DND-41 (cell line): ENCODE measurements around the gene CCR9.

Experiments used
- ATAC-seq: fragments of 200-7000 bp; cut with Tn5 transposase; 3 replicates; pipeline ENCODE4 v1.9.1; 2021; ENCODE audit warnings: low read depth; ENCODE audit not compliant: insufficient read depth
- DNase-seq: peaks from one replicate; pipeline ENCODE4 v3.0.0-alpha.2; 2020
- H2AFZ ChIP-seq: 2 replicates; pipeline ENCODE4 v1.6.0; 2012; ENCODE audit warnings: low read depth, low read length
- H3K27ac ChIP-seq: 2 replicates; pipeline ENCODE4 v1.5.1; 2012; ENCODE audit warnings: low read length, inconsistent platforms
- H3K27me3 ChIP-seq: fragments of 200-600 bp; sonication (generic); 2 replicates; pipeline ENCODE4 v1.6.0; 2012; ENCODE audit warnings: low read length, mild to moderate bottlenecking, inconsistent platforms; ENCODE audit not compliant: insufficient read depth, poor library complexity
- H3K36me3 ChIP-seq: 2 replicates; pipeline ENCODE4 v1.5.1; 2012; ENCODE audit warnings: low read length, inconsistent platforms; ENCODE audit not compliant: insufficient read depth
- H3K4me1 ChIP-seq: 2 replicates; pipeline ENCODE4 v1.5.1; 2012; ENCODE audit warnings: mild to moderate bottlenecking, low read length; ENCODE audit not compliant: insufficient read depth
- H3K4me2 ChIP-seq: 2 replicates; pipeline ENCODE4 v1.6.0; 2012; ENCODE audit warnings: mild to moderate bottlenecking, moderate library complexity, low read length, inconsistent platforms; ENCODE audit not compliant: insufficient read depth
- H3K4me3 ChIP-seq, 2 experiments: fragments of 200-600 bp in 1 of 2; shearing (Covaris generic) in 1 of 2; 2 replicates each; pipeline ENCODE4 v1.5.1; 2012 to 2016; ENCODE audit warnings: inconsistent platforms in 2 of 2, low read length in 2 of 2, mild to moderate bottlenecking in 2 of 2, low read depth in 1 of 2, moderate library complexity in 1 of 2
- H3K79me2 ChIP-seq: 2 replicates; pipeline ENCODE4 v1.6.0; 2012; ENCODE audit warnings: low read length, inconsistent platforms; ENCODE audit not compliant: insufficient read depth
- H3K9ac ChIP-seq: 2 replicates; pipeline ENCODE4 v1.6.0; 2012; ENCODE audit warnings: low read depth, mild to moderate bottlenecking, inconsistent platforms, low read length, moderate library complexity
- H3K9me3 ChIP-seq: 2 replicates; pipeline ENCODE4 v1.5.1; 2012; ENCODE audit warnings: low read length, moderate library complexity, mild to moderate bottlenecking, inconsistent platforms; ENCODE audit not compliant: insufficient read depth, severe bottlenecking
- H4K20me1 ChIP-seq: 2 replicates; pipeline ENCODE4 v1.6.0; 2012; ENCODE audit warnings: low read length; ENCODE audit not compliant: insufficient read depth
- EZH2 ChIP-seq: IDR thresholded peaks from 3 replicates; pipeline ENCODE4 v1.6.1; 2012; ENCODE audit warnings: borderline replicate concordance, low read depth, mild to moderate bottlenecking, moderate library complexity, low read length, inconsistent platforms; ENCODE audit not compliant: severe bottlenecking
- TF ChIP-seq, protein P1 (sequence below): IDR thresholded peaks from 2 replicates; pipeline ENCODE4 v1.5.1; 2012; ENCODE audit warnings: borderline replicate concordance, low read length, moderate library complexity, mild to moderate bottlenecking; ENCODE audit not compliant: poor library complexity, severe bottlenecking; ENCODE audit errors: extremely low read depth

Gene CCR9

GRCh38 chr3:45841757-45842491, 44.4 kb upstream of the CCR9 start, which contains the start of gene LZTFL1:
Gene LZTFL1, minus strand, starts transcription at chr3:45842119. Its CDS starts 128 bp downstream, at chr3:45841991.
- Histone ChIP-seq H3K36me3 (peaks cover 93% of the 10 kb centered on the region), H3K79me2 (peaks cover 99% of the 10 kb centered on the region), H3K4me3 (no peak within 1 kb of the TSS), H3K9me3 (no peaks in the 10 kb centered on the region), H3K4me1 (peaks cover 8% of the 10 kb centered on the region), H3K4me2 (no peak within 1 kb of the TSS), H3K27me3 (no peaks in the 10 kb centered on the region), H4K20me1 (peaks cover 69% of the 10 kb centered on the region), H3K27ac (peak within 1 kb of the TSS; percentile 20), H2AFZ (no peak within 1 kb of the TSS), H3K9ac (no peak within 1 kb of the TSS)
- TF ChIP-seq, protein P1, sequence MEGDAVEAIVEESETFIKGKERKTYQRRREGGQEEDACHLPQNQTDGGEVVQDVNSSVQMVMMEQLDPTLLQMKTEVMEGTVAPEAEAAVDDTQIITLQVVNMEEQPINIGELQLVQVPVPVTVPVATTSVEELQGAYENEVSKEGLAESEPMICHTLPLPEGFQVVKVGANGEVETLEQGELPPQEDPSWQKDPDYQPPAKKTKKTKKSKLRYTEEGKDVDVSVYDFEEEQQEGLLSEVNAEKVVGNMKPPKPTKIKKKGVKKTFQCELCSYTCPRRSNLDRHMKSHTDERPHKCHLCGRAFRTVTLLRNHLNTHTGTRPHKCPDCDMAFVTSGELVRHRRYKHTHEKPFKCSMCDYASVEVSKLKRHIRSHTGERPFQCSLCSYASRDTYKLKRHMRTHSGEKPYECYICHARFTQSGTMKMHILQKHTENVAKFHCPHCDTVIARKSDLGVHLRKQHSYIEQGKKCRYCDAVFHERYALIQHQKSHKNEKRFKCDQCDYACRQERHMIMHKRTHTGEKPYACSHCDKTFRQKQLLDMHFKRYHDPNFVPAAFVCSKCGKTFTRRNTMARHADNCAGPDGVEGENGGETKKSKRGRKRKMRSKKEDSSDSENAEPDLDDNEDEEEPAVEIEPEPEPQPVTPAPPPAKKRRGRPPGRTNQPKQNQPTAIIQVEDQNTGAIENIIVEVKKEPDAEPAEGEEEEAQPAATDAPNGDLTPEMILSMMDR = no peak
- DNase-seq (no peak), ATAC-seq (peak; percentile 29; the same call in 2 of the 3 replicates)

GRCh38 chr3:45842851-45843625, 43.3 kb upstream of the CCR9 start:
- DNase-seq (no peak), ATAC-seq (no peak)
- no peaks in the 10 kb centered on the region for H3K27me3 ChIP-seq
- H3K9ac ChIP-seq = no peak overlapping the region
- H3K36me3 ChIP-seq = peaks cover 94% of the 10 kb centered on the region
- H3K9me3 ChIP-seq = no peaks in the 10 kb centered on the region
- peaks cover 100% of the 10 kb centered on the region for H3K79me2 ChIP-seq
- H4K20me1 ChIP-seq = peaks cover 72% of the 10 kb centered on the region
- no peak for TF ChIP-seq EZH2
- TF ChIP-seq, protein P1 = no peak
- H3K4me2 ChIP-seq = no peak overlapping the region
- no peak overlapping the region for H2AFZ ChIP-seq
- peak overlapping the region; percentile 7 for H3K27ac ChIP-seq
- no peak overlapping the region for H3K4me3 ChIP-seq
- H3K4me1 ChIP-seq = peaks cover 15% of the 10 kb centered on the region

DNA sequence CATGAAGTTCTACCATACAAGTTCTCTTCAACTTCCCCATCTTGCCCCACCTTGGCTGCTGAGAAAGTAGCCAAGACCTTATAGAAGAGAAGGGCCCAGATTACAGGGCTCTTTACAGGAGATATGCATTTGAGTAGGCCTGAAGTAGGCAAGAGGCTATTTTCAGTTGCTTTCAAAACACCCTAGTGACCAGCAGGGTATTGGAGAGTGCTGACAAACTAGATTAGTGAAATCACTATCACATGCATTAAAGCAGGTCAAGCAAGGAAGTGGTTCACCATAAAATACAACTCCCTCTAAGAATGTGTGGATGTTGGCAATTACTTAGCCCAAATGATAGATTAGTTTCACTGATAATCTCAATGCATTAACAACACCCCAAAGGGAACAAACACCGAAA, 41.7 kb upstream of the CCR9 start:
- no peak overlapping the region for H3K4me3 ChIP-seq
- no peak for DNase-seq
- no peak overlapping the region for H3K4me2 ChIP-seq
- no peak for ATAC-seq
- no peaks in the 10 kb centered on the region for H3K27me3 ChIP-seq
- H3K27ac ChIP-seq = peak overlapping the region; percentile 38; the same call in 1 of the 2 replicates
- H4K20me1 ChIP-seq = peaks cover 63% of the 10 kb centered on the region
- H3K9ac ChIP-seq = no peak overlapping the region
- H3K79me2 ChIP-seq = peaks cover 100% of the 10 kb centered on the region
- peaks cover 18% of the 10 kb centered on the region for H3K4me1 ChIP-seq
- H2AFZ ChIP-seq = no peak overlapping the region
- H3K9me3 ChIP-seq = no peaks in the 10 kb centered on the region
- peaks cover 97% of the 10 kb centered on the region for H3K36me3 ChIP-seq
- TF ChIP-seq EZH2 = no peak
- TF ChIP-seq, protein P1 = no peak
